Upper lobe of left lung (tissue), 4 donors: ENCODE measurements around the gene ALPI.
"Not testable (repeated sequence)": the region's sequence is repeated elsewhere in the genome, so short reads cannot be mapped to it uniquely, and the experiment has no call there.

Source experiments
- CTCF ChIP-seq, 6 experiments: fragments of 450-650 bp in 4 of 6; fragments of 200-600 bp in 2 of 6; sonication (generic) in 2 of 6; IDR thresholded peaks; one replicate each; pipeline ENCODE4 v1.5.1; 2016 to 2019; ENCODE audit warnings: antibody characterized with exemption in 6 of 6
- EP300 ChIP-seq, 4 donors: sonication (generic); formaldehyde crosslinking; IDR thresholded peaks; one replicate each; pipeline ENCODE4 v1.5.1; 2017; ENCODE audit warnings: antibody characterized with exemption in 4 of 4, control low read depth in 2 of 4
- POLR2AphosphoS5 ChIP-seq, 2 donors: sonication (generic); formaldehyde crosslinking; IDR thresholded peaks; one replicate each; pipeline ENCODE4 v1.5.1; 2017; ENCODE audit warnings: antibody characterized with exemption in 2 of 2

DNA sequence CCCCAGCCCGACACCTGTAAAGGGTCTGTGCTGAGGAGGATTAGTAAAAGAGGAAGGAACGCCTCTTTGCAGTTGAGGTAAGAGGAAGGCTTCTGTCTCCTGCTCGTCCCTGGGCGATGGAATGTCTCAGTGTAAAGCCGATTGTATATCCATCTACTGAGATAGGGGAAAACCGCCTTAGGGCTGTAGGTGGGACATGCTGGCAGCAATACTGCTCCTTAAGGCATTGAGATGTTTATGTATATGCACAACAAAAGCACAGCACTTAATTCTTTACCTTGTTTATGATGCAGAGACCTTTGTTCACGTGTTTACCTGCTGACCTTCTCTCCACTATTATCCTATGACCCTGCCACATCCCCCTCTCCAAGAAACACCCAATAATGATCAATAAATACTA is 32.5 kb upstream of the ALPI start:
- not testable (repeated sequence) for TF ChIP-seq EP300, CTCF, POLR2AphosphoS5 (IDR thresholded peaks at IDR 0.05)
